EH (cell line): ENCODE data around the gene DLG5.

Experiments used
- DNase-seq: peaks from one replicate; pipeline ENCODE4 v3.0.0-alpha.2; 2015; ENCODE audit warnings: low read depth

Gene DLG5, protein sequence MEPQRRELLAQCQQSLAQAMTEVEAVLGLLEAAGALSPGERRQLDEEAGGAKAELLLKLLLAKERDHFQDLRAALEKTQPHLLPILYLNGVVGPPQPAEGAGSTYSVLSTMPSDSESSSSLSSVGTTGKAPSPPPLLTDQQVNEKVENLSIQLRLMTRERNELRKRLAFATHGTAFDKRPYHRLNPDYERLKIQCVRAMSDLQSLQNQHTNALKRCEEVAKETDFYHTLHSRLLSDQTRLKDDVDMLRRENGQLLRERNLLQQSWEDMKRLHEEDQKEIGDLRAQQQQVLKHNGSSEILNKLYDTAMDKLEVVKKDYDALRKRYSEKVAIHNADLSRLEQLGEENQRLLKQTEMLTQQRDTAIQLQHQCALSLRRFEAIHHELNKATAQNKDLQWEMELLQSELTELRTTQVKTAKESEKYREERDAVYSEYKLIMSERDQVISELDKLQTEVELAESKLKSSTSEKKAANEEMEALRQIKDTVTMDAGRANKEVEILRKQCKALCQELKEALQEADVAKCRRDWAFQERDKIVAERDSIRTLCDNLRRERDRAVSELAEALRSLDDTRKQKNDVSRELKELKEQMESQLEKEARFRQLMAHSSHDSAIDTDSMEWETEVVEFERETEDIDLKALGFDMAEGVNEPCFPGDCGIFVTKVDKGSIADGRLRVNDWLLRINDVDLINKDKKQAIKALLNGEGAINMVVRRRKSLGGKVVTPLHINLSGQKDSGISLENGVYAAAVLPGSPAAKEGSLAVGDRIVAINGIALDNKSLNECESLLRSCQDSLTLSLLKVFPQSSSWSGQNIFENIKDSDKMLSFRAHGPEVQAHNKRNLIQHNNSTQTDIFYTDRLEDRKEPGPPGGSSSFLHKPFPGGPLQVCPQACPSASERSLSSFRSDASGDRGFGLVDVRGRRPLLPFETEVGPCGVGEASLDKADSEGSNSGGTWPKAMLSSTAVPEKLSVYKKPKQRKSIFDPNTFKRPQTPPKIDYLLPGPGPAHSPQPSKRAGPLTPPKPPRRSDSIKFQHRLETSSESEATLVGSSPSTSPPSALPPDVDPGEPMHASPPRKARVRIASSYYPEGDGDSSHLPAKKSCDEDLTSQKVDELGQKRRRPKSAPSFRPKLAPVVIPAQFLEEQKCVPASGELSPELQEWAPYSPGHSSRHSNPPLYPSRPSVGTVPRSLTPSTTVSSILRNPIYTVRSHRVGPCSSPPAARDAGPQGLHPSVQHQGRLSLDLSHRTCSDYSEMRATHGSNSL (N-terminal part only)

DNA sequence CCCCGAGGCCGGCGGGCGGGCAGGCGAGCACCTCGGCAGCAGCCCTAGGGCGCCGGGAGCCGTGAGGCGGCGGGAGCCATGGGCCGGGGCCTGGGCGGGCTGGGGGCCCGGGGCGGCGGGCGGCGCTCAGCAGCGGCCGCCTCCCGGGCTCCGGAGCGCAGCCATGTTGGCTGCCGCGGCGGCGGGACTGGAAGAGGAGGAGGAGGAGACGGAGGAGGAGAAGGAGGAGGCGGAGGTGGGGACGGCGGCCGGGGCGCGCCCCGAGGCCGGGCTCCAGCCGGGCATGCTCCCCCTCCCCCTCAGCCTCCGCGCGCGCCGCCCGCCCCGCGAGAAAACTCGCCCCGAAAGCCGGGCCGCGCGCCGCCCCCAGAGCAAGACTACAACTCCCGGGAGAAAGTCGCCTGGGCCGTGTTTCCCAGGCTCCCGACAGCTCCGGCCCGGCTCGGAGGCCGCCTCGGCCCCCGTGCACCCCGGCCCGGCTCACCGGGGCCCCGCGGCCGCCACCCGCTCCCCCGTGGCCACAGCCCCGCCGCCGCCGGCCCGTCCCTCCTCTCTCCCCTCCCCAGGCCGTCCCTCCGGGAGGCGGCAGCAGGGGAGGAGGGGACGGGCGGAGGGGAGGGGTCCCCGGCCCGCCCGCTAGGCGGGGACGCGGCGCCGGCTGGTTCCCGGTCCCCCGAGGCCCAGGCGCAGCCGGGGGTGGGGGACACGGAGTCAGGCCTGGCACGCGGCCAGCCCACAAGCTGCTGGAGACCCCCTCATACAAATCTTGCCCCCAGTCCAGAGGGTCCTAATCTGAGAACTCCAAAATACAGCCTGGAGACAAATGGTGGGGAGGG is at the start of gene DLG5:
Gene DLG5 (minus strand): TSS at position 190 of the 836 bp plus-strand sequence. CDS start 235 bp downstream, outside the sequence.
- DNase-seq, result peak; percentile 81

DNA sequence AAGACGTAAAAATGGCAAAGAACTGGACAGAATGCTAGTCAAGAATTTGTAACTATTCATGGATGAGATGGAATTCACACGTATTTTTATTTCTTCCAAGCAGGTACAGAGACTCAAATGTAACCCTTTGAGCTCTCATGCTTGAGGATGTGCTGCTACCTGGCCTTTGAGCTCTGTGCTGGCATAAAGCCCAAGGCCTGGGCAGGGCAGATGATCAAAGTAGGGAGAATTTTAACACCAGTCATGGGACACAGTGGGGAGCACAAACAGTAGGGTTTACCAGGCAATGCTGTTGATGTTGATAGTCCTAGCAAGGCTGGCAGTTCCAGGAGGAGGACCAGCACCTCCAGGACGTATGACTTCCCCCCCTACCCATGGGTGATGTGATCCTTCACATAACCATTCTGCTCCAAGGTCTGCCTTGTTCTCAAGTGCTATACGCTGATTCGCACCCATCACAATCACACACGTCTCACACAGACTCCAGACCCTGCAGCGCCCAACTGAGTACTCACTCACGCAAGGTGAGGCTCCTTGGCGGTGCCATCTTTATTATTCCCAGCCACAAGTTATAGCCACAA is 48.6 kb upstream of the DLG5 start:
- no peak for DNase-seq

DNA sequence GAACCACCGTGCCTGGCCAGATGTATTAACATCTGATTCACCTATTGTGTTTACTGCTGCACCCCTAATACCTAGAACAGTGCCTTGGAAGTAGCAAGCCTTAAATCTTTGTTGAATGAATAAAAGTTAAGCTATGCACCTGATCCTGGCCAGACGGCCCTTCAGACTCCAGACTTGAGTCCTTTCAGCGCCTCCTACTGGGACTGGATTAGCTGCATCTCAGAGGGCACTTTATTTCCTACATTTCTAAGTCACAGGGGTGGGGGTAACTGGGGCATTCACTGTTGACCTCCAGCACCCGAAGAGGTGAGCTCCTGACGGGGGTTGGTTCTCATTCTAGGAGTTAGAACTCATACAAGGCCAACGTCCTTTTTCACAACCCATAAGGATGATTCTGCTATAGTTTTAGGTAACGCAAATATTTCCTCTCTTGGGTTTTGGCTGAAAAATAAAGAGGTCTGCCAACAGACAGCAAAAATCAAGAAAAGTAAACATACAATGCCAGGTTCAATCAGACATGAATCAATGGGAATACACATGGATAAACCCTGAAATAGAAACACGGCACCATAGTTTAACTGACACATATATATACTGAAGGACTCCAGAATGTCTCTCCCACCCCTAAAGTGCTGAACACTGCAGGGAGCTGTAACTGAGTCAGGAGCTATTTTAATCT is 48.0 kb upstream of the DLG5 start:
- peak; percentile 65 for DNase-seq

DNA sequence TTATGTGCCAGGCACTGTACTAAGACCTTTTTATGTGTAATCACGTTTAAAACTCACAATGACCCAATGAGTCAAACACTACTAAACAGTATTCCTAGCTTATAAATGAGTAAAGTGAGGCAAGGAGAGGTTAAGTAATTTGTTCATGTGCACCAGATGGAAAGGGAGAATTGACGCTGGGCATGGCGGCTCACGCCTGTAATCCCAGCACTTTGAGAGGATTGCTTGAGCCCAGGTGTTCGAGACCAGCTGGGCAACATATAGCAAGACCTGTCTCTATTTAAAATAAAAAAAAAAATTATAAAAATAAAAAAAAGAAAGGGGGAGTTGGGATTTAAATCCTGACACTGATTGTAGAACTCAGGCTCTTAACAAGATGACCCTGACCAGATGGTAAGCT is 46.7 kb upstream of the DLG5 start:
- DNase-seq, result no peak

DNA sequence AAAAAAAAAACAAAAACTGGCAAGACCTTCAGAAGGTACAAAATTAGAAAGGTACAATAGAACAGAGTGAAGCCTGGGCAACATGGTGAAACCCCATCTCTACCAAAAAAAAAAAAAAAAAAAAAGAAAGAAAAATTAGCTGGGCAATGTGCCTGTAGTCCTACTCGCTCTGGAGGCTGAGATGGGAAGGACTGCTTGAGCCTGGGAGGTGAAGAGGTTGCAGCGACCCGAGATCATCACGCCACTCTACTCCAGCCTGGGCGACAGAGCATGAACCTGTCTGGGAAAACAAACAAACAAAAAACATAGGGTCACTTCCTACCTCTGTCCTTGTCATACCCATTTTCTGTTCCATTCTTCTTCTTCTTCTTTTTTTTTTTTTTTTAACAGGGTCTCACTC is 45.6 kb upstream of the DLG5 start:
- DNase-seq, result no peak

DNA sequence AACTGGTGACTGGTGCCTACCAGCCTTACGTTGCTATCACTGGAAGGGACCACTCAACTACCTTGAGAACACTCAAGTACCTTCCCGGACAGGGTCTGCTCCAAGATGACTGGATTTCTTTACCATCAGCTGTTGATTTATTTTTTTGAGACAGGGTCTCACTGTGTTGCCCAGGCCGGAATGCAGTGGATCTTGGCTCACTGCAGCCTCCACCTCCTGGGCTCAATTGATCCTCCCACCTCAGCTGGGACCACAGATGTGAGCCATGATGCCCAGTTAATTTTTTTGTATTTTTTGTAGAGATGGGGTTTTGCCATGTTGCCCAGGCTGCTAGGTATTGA is 45.2 kb upstream of the DLG5 start:
- DNase-seq, result no peak

DNA sequence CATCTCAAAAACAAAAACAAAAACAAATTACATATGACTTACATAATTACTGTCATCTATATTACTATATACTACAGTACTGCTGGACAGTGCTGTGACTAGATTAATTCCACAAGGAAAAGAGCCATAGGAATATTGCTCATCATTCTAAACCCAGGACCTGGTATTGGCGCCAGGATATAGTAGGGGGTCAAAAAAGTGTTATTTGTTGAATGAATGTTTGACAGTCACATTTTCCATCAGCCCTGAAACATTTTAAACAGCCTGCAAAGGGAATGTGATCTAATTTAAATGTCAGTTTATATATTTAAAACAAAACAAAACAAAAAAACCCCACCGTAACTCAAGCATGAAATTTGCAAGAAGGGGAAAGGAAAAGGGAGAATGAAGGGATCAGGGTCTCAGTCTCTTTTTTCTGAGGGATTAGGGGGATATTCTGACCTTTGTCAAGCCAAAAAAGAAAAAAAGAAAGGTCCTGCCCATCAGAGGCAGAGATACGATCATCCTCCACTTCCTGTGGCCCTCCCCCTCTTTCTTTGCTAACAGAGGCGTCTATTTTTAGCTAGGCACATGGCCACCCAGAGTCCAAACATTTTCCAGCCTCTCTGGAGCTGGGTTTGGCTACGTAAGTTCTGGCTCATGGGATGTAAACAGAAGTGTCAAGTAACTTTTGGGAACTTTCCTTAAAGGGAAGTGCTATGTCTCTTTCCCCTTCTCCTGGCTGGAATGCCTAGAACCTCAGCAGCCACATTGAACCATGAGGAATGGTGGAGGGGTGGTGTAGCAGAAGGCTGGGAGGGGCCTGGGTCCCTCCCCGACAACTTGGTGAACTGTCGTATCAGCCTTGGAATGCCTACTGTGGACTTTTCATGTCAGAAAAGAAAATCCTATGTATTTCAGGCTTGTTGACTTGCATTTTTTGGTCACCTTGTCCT is 44.6 kb upstream of the DLG5 start:
- DNase-seq, result peak; percentile 99

DNA sequence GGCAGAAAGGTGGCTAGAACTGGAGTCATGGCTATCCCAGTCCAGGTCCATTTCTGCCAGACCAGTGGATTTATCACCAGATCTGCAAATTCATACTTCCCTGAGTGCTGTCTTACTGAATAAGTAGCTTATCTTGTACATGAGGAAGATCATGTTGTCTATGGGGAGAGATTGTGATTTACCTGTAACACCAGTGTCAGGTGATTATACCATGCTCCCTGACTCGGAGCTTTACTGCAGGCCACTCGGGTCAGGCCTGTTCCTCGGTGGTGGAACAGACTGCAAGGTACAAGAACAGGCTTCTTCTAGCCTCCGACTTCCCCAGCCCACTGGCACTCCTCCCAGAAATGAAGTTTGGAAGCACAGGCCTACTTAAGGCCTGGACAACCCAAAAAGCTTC is 42.6 kb upstream of the DLG5 start:
- no peak for DNase-seq

DNA sequence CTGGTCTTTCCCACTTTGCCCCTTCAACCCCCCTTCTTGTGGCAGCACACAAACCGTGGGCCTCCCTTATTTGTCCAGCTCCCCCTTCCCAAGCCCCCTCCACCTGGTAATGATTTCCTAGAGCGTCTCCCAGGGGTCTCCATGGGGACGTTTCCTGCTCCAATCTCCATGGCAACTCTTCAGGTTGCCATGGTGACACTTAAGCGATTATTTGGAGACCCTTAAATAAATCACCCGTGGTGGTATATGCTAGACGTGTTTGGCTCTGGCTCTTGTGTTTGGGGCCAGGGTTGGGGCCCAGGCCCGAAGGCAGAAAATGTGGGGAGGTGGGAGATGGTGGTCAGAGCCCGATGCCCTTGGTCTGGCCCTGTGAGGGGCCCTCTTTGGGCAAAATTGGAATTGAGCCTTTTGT is 41.1 kb upstream of the DLG5 start:
- DNase-seq, result no peak

DNA sequence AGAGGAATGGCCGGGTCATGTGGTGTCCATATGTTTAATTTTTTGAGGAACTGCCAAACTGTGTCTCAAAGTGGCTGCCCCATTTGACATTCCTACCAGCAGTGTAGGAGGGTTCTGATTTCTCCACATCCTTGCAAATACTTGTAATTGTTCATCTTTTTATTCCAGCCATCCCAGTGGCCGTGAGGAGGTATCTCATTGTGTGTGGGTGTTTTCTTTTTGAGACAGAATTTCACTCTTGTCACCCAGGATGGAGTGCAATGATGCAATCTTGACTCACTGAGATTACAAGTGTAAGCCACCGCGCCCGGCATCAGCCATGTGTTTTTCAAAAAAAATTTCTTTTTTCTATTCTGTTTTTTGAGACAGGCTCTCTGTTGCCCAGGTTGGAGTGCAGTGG is 38.7 kb upstream of the DLG5 start:
- peak; percentile 88 for DNase-seq

DNA sequence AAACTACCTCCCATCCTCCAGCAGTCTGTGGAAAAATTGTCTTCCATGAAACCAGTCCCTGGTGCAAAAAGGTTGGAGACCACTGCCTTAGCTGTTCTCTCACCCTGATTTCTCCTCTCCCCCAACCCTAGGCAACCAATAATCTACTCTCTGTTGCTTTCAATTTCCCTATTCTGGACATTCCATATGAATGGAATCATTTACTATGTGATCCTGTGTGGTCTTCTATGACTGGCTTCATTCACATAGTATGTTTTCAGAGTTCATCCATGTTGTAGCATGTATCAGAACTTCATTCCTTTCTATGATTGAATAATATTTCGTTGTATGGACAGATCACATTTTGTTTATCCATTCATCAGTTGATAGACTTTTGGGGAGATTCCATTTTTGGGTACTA is 38.3 kb upstream of the DLG5 start:
- peak; percentile 47 for DNase-seq

DNA sequence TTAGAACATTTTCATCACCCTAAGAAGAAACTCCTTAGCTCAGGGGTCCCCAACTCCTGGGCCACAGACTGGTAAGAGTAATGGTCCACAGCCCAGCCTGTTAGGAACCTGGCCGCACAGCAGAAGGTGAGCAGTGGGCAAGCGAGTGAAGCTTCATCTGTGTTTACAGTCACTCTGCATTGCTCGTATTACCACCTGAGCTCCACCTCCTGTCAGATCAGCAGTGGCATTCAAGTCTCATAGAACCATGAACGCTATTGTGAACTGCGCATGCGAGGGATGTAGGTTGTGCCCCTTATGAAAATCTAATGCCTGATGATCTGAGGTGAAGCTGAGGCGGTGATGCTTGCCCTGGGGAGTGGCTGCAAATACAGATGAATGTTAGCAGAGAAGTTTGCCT is 37.3 kb upstream of the DLG5 start:
- DNase-seq, result no peak

DNA sequence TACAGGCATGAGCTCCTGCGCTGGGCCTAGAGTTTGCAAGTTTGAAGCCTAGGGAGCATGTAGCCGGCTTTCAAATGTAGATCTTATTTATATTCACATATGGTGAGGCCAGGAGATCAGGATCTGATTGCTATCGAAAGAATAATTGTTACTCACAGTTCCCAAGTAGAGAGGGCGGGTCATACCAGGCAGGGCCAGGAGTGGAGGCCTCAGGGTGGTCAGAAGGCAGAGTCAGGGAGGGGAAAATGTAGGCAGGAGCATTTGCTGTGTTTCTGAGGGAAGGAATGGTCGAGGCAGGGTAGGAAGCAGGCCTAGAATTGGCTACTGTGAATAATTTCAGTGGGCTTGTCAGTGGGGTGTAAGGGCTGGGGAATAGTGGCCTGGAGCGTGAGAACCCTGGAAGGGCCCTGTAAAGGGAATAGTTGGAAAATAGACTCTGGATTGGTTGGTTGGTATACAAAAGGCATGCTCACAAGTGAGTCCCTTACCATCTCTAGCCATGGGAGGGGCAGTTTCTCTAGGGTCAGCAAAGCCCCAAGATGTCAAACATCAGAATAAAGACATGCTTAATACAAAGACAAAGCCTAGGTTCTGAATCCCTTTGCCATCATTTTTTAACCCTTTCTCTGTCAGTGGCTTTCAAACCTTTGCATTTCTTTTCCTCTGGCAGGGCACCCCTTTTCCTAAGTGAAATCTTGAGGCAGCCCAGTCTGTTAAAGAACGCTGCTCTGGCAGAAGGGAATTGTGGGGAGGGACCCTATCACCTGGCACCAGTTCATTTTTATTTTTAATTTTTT is 36.0 kb upstream of the DLG5 start:
- no peak for DNase-seq

DNA sequence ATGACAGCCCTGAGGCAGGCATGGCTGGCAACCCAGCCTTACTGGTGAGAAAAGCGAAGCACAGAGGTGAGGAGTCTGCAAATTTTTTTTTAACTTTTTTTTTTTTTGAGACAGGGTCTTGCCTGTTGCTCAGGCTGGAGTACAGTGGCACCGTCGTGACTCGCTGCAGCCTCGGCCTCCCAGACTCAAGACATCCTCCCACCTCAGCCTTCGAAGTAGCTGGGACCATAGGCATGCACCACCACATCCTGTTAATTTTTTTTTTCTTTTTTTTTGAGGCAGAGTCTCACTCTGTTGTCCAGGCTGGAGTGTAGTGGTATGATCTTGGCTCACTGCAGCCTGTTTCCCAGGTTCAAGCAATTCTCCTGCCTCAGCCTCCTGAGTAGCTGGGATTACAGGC is 35.1 kb upstream of the DLG5 start:
- peak; percentile 16 for DNase-seq

DNA sequence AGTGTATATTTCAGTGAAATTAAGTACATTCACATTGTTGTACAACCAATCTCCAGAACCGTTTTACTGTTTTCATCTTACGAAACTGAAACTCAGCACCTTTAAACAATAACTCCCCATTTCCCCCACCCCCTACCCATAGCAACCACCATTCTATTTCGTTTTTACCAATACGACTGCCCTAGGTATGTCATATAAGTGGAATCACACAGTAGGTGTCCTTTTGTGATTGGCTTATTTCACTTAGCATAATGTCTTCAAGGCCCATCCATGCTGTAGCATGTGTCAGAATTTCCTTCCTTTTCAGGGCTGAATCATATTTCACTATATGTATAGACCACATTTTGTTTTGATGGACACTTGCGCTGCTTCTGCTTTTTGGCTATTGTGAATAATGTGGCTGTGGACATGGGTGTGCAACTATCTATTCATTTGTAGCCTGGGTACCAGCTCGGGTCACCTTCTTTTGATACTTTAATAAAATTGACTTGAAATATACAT is 34.3 kb upstream of the DLG5 start:
- DNase-seq, result no peak

DNA sequence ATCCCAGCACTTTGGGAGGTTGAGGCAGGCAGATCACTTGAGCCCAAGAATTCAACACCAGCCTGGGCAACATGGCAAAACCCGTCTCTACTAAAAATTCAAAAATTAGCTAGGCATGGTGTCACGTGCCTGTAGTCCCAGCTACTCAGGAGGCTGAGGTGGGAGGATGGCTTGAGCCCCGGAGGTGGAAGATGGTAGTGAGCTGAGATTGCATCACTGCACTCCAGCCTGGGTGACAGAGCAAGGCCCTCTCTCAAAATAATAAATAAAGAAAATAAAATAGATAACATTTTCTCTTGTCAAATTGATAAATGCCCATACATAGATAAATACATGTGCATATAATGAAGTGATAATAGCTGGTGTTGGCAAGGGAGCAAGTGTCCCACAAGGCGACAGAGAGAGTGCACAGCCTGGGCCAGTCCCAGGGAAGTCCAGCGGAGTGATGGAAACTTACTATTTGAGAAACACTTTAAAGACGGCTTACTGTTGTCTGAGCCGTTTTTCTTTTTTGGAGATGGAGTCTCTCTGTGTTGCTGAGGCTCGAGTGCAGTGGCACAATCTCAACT is 33.4 kb upstream of the DLG5 start:
- no peak for DNase-seq

DNA sequence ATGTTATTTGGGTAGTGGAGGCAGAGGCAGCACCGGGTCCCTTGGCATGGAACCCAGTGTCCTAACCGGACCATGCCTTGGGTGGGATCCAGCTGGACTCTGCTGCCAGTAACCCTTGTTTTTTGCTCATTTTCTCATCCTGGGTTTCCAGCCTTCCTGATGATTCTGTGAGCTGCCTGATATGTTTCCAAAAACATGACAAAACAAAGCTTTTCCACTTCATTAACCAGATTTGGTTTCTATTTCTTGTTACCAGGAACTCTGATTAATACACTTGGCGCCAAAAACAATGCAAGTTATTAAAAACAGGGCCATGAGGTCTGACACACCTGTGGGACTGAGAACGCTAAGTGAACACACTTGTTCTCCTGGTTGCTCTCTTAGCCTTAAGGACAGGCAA is 32.8 kb upstream of the DLG5 start:
- DNase-seq, result no peak

DNA sequence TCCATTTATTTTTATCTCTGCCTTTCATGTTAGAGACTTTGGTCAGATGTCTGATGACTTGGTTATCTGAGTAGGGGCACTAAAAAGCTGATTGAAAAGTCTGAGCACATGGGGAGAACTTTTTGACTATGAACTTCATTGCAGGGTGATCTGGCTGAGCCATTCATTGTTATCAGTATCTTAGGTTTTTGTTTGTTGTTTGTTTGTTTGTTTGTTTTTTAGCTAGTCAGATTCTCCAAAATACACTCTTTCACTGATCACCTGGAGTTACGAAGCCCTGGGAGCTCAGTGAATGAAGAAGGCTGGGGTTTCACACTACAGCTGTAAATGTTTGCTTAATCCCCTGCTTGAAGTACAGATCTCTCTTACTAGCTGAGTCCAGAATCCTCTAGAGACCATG is 28.6 kb upstream of the DLG5 start:
- DNase-seq, result no peak
